ENCODE measurements around the gene OTUD3. TPM values are rescaled to one million over a fixed set of nuclear protein-coding genes. Genes with fewer than 3 reads are reported as not detected.

Gene OTUD3
- total RNA-seq, 4 donors from 2014 or later, result 4.6 to 6.1 (median 5.4) TPM

- no peak for TF ChIP-seq EP300 (IDR thresholded peaks at IDR 0.05)
- TF ChIP-seq CTCF (IDR thresholded peaks at IDR 0.05), result no peak
- no peak for TF ChIP-seq POLR2A (IDR thresholded peaks at IDR 0.05)
- H3K9me3 ChIP-seq, result no peaks in the 10 kb centered on the region
- DNase-seq (ENCODE audit: low spot score in 2 of 2), result no peak
- WGBS, 2 donors, result 94 to 97% methylated on average over 1 of the region's 1 CpG
- peaks cover 0 to 90% (median 19%) of the 10 kb centered on the region in 3 donors for H3K36me3 ChIP-seq
- H3K4me3 ChIP-seq, result no peak overlapping the region
- no peak overlapping the region for H3K27ac ChIP-seq
- H3K27me3 ChIP-seq, result no peaks in the 10 kb centered on the region
- no peaks in the 10 kb centered on the region for H3K4me1 ChIP-seq
Observed at GRCh38 chr1:19901653-19902052, 19.5 kb downstream of the OTUD3 start.

GRCh38 chr1:19903621-19904020 is 21.4 kb downstream of the OTUD3 start:
- Histone ChIP-seq H3K36me3 (peaks cover 0 to 90% (median 19%) of the 10 kb centered on the region in 3 donors), H3K9me3 (no peaks in the 10 kb centered on the region), H3K27ac (no peak overlapping the region), H3K27me3 (no peaks in the 10 kb centered on the region), H3K4me3 (no peak overlapping the region), H3K4me1 (no peaks in the 10 kb centered on the region)
- DNase-seq (ENCODE audit: low spot score in 2 of 2), result no peak
- TF ChIP-seq EP300 (IDR thresholded peaks at IDR 0.05) (no peak), POLR2A (IDR thresholded peaks at IDR 0.05) (no peak), CTCF (IDR thresholded peaks at IDR 0.05) (no peak)
- 95 to 96% methylated on average over 7 of the region's 7 CpGs for WGBS, 2 donors

- H3K9me3 ChIP-seq, result no peaks in the 10 kb centered on the region
- TF ChIP-seq EP300 (IDR thresholded peaks at IDR 0.05) (no peak), CTCF (IDR thresholded peaks at IDR 0.05) (no peak)
- no peak for DNase-seq (ENCODE audit: low spot score in 2 of 2)
- H3K36me3 ChIP-seq, result peaks cover 5 to 96% (median 16%) of the 10 kb centered on the region in 3 donors
- no peaks in the 10 kb centered on the region for H3K4me1 ChIP-seq
- H3K4me3 ChIP-seq, result no peak overlapping the region
- no peak overlapping the region for H3K27ac ChIP-seq
- WGBS, 2 donors, result 88 to 93% methylated on average over 13 of the region's 13 CpGs
- no peaks in the 10 kb centered on the region for H3K27me3 ChIP-seq
Observed at GRCh38 chr1:19907456-19907855, 25.3 kb downstream of the OTUD3 start.

DNA sequence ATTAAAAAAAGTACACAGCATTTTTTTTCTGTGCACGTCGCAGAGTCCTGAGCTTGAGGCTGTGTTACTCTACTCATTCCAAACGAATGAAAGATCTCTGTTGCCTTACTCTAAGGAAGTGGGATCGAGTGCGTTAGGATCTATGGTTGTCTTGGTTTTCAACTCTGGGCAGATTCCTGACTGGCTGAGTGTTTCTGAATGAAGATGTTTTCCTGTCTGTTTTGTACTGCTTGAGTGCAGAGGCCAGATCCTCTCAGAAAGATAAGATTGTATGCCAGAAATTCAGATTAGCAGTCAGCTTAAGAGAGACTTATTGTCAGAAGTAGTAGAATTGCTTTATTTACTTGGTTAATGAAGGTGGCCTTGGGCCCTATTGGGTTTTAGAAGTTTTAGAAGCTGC is 27.2 kb downstream of the OTUD3 start:
- no peak for DNase-seq (ENCODE audit: low spot score in 2 of 2)
- TF ChIP-seq CTCF (IDR thresholded peaks at IDR 0.05), result no peak
- no peak for TF ChIP-seq EP300 (IDR thresholded peaks at IDR 0.05)
- TF ChIP-seq POLR2A (IDR thresholded peaks at IDR 0.05), result no peak
- H3K36me3 ChIP-seq, result peaks cover 5 to 98% (median 14%) of the 10 kb centered on the region in 3 donors
- no peak overlapping the region for H3K4me3 ChIP-seq
- 90 to 95% methylated on average over 5 of the region's 5 CpGs for WGBS, 2 donors
- no peaks in the 10 kb centered on the region for H3K9me3 ChIP-seq
- no peaks in the 10 kb centered on the region for H3K4me1 ChIP-seq
- H3K27ac ChIP-seq, result no peak overlapping the region
- no peaks in the 10 kb centered on the region for H3K27me3 ChIP-seq

DNA sequence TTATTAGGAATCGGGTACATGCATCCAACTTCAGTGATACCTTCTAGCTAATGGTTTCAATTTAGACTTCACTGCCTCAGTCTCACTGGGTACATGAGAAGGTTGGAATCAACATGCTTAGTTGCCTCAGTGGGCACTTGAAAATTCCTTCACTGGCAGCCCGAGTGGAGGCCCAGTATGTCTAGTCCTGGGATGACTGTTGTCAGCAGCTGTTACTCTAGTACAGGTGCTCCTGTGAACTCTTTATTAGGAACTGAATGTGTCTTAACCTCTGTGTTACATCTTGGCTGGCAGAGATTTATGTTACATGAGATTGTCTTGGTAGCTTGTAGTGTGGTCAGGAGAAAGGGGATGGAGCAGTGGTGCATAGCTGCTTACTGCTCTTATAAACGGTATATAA is 27.8 kb downstream of the OTUD3 start:
- no peaks in the 10 kb centered on the region for H3K9me3 ChIP-seq
- H3K36me3 ChIP-seq, result peaks cover 5 to 98% (median 9%) of the 10 kb centered on the region in 3 donors
- H3K27me3 ChIP-seq, result no peaks in the 10 kb centered on the region
- H3K4me1 ChIP-seq, result no peaks in the 10 kb centered on the region
- H3K27ac ChIP-seq, result no peak overlapping the region
- H3K4me3 ChIP-seq, result no peak overlapping the region
- no peak for DNase-seq (ENCODE audit: low spot score in 2 of 2)
- TF ChIP-seq CTCF (IDR thresholded peaks at IDR 0.05) (no peak), POLR2A (IDR thresholded peaks at IDR 0.05) (no peak), EP300 (IDR thresholded peaks at IDR 0.05) (no peak)
- WGBS, 2 donors, result 93 to 95% methylated on average over 3 of the region's 3 CpGs

All from tibial nerve (tissue), 4 donors.